SU-DHL-6 (cell line): ENCODE measurements around the gene KRTAP21-3.

Experiments
- H2AFZ ChIP-seq: fragments of 200-600 bp; sonication (generic); 2 replicates; pipeline ENCODE4 v1.6.1; 2014; ENCODE audit warnings: low read depth, mild to moderate bottlenecking, moderate library complexity, mixed read lengths, antibody characterized with exemption, low read length; ENCODE audit not compliant: severe bottlenecking
- H3F3A ChIP-seq: fragments of 200-600 bp; shearing (Covaris generic); 2 replicates; pipeline ENCODE4 v1.6.0; 2016; ENCODE audit warnings: antibody characterized with exemption, mild to moderate bottlenecking; ENCODE audit not compliant: insufficient read depth
- H3K27ac ChIP-seq: fragments of 200-600 bp; sonication (generic); 2 replicates; pipeline ENCODE4 v1.5.1; 2016; ENCODE audit warnings: low read depth, mild to moderate bottlenecking, low read length, moderate library complexity, mixed read lengths
- H3K27me3 ChIP-seq: fragments of 200-600 bp; sonication (generic), shearing (Covaris generic); 2 replicates; pipeline ENCODE4 v1.6.0; 2014; ENCODE audit warnings: mild to moderate bottlenecking, low read length
- H3K36me3 ChIP-seq: fragments of 200-600 bp; sonication (generic); 2 replicates; pipeline ENCODE4 v1.6.1; 2014; ENCODE audit warnings: mild to moderate bottlenecking, low read length, mixed read lengths
- H3K4me2 ChIP-seq: fragments of 300-600, 200-600 bp; shearing (Covaris generic), sonication (generic); 2 replicates; pipeline ENCODE4 v1.6.0; 2014; ENCODE audit warnings: low read length, low read depth, mild to moderate bottlenecking; ENCODE audit not compliant: poor library complexity, severe bottlenecking
- H3K4me3 ChIP-seq: fragments of 200-600 bp; sonication (generic); 2 replicates; pipeline ENCODE4 v1.5.1; 2014; ENCODE audit warnings: antibody characterized with exemption, low read length, mild to moderate bottlenecking, mixed read lengths; ENCODE audit not compliant: insufficient read depth, poor library complexity, severe bottlenecking
- H3K79me2 ChIP-seq: fragments of 200-600 bp; sonication (generic); 2 replicates; pipeline ENCODE4 v1.6.1; 2014; ENCODE audit warnings: mild to moderate bottlenecking, low read length, moderate library complexity; ENCODE audit not compliant: insufficient read depth
- H3K9ac ChIP-seq: fragments of 200-600 bp; sonication (generic); 2 replicates; pipeline ENCODE4 v1.7.0; 2014; ENCODE audit warnings: mild to moderate bottlenecking, low read length
- H3K9me2 ChIP-seq: fragments of 200-600 bp; sonication (generic); replicated peaks from 2 replicates; pipeline ENCODE4 v1.6.1; 2014; ENCODE audit warnings: low read length; ENCODE audit not compliant: insufficient read depth
- H3K9me3 ChIP-seq: fragments of 200-600 bp; sonication (generic); 2 replicates; pipeline ENCODE4 v1.6.1; 2014; ENCODE audit warnings: low read length, mixed read lengths; ENCODE audit not compliant: insufficient read depth
- H4K20me1 ChIP-seq: fragments of 200-600 bp; sonication (generic); 2 replicates; pipeline ENCODE4 v1.6.1; 2014; ENCODE audit warnings: low read depth, mild to moderate bottlenecking, antibody characterized with exemption, low read length, moderate library complexity, mixed read lengths
- EZH2phosphoT487 ChIP-seq: fragments of 200-600 bp; sonication (generic), shearing (Covaris generic); conservative IDR thresholded peaks from 2 replicates; pipeline ENCODE4 v1.6.1; 2018; ENCODE audit warnings: mild to moderate bottlenecking, antibody characterized with exemption, low read length, moderate library complexity, mixed read lengths
- TF ChIP-seq, protein P1 (sequence below): fragments of 200-600 bp; sonication (generic); IDR thresholded peaks from one replicate; pipeline ENCODE4 v1.5.1; 2017; ENCODE audit warnings: antibody characterized with exemption, mild to moderate bottlenecking, low read length, moderate library complexity; ENCODE audit not compliant: insufficient read depth, poor library complexity, severe bottlenecking

KRTAP21-3 gene

DNA sequence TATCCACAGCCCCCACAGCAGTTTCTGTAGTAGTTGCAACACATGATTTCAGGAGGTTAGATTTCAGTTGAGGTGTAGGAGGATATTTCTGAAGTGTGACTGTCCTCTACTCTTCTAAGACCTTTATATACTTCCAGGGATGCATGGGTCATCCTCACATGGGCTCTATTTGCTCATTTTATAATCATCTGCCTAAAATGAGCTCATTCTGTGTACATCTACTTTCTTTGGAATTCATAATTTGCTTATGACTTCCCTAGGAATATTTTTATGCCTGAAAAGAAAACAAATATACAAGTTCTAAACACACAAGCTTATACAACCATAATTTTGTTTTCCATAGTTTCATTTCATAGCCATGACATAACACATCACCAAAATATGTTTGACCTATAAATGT lies 28.6 kb upstream of the KRTAP21-3 start, which contains the start of gene KRTAP21-2:
Gene KRTAP21-2, minus strand, starts transcription at position 101 of the 400 bp plus-strand sequence. Its CDS starts 57 bp downstream, at position 44.
- Histone ChIP-seq H3K36me3 (no peaks in the 10 kb centered on the region), H3K9me2 (no peaks in the 10 kb centered on the region), H3F3A (no peaks in the 10 kb centered on the region), H3K27ac (no peak within 1 kb of the TSS), H3K79me2 (no peaks in the 10 kb centered on the region), H3K4me3 (no peak within 1 kb of the TSS), H4K20me1 (no peaks in the 10 kb centered on the region), H3K4me2 (no peak within 1 kb of the TSS), H2AFZ (no peak within 1 kb of the TSS), H3K9me3 (no peaks in the 10 kb centered on the region), H3K9ac (no peak within 1 kb of the TSS), H3K27me3 (no peaks in the 10 kb centered on the region)
- TF ChIP-seq, protein P1, sequence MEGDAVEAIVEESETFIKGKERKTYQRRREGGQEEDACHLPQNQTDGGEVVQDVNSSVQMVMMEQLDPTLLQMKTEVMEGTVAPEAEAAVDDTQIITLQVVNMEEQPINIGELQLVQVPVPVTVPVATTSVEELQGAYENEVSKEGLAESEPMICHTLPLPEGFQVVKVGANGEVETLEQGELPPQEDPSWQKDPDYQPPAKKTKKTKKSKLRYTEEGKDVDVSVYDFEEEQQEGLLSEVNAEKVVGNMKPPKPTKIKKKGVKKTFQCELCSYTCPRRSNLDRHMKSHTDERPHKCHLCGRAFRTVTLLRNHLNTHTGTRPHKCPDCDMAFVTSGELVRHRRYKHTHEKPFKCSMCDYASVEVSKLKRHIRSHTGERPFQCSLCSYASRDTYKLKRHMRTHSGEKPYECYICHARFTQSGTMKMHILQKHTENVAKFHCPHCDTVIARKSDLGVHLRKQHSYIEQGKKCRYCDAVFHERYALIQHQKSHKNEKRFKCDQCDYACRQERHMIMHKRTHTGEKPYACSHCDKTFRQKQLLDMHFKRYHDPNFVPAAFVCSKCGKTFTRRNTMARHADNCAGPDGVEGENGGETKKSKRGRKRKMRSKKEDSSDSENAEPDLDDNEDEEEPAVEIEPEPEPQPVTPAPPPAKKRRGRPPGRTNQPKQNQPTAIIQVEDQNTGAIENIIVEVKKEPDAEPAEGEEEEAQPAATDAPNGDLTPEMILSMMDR = no peak
- TF ChIP-seq EZH2phosphoT487 = no peak

DNA sequence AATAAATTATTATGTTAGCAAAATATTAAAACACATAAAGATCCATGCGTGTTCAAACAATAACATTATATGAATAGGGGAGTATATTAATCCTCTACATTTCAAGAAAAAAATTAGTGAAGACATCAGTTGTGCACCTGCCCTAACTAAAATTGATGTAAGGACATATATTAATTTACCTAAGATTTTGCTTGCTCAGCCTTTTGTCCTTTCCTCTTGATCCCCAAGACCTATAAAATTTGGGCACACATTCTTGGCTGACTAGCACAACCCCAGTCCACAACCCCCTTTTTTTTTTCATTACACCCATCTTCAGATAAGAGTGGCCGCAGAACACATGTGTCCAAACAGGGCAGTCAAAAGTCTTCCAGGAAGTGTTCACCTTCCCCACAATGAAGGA lies 21.9 kb upstream of the KRTAP21-3 start:
- Histone ChIP-seq H3K9ac (no peak overlapping the region), H3F3A (no peaks in the 10 kb centered on the region), H3K27me3 (no peaks in the 10 kb centered on the region), H3K4me2 (no peak overlapping the region), H3K36me3 (no peaks in the 10 kb centered on the region), H2AFZ (no peak overlapping the region), H3K27ac (no peak overlapping the region), H4K20me1 (no peaks in the 10 kb centered on the region), H3K9me2 (no peaks in the 10 kb centered on the region; the same call in 1 of the 2 replicates), H3K79me2 (no peaks in the 10 kb centered on the region), H3K4me3 (no peak overlapping the region), H3K9me3 (no peaks in the 10 kb centered on the region)
- TF ChIP-seq, protein P1 = no peak
- no peak for TF ChIP-seq EZH2phosphoT487

DNA sequence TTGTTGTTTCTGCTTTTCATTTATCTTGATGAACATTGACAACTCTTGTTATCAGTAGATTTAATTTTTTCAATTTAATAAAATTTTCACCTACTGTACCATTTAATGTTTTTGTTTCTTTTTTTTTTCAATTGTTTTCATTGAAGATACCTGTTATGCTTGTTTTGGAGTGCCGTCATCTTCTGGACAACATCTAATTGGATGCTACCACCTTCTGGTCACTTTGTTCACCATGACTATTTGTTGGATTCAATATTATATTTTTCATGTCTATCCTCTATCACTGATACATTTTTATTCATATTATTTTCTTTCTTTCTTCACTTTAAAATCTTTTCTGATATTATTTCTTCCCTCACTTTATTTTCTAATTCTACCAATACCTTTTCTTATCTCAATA lies 14.4 kb upstream of the KRTAP21-3 start:
- no peaks in the 10 kb centered on the region; the same call in 1 of the 2 replicates for H3K9me2 ChIP-seq
- H4K20me1 ChIP-seq = no peaks in the 10 kb centered on the region
- H3K9me3 ChIP-seq = no peaks in the 10 kb centered on the region
- H3K27me3 ChIP-seq = no peaks in the 10 kb centered on the region
- H3K4me3 ChIP-seq = no peak overlapping the region
- no peaks in the 10 kb centered on the region for H3K79me2 ChIP-seq
- H3K4me2 ChIP-seq = no peak overlapping the region
- no peak overlapping the region for H2AFZ ChIP-seq
- no peaks in the 10 kb centered on the region for H3F3A ChIP-seq
- no peak overlapping the region for H3K27ac ChIP-seq
- H3K9ac ChIP-seq = no peak overlapping the region
- H3K36me3 ChIP-seq = no peaks in the 10 kb centered on the region
- no peak for TF ChIP-seq EZH2phosphoT487
- TF ChIP-seq, protein P1 = no peak
